HG03457 (cell line): Measurements from ENCODE around the gene C1orf159.

ENCODE experiments used
- ATAC-seq: cut with Tn5 transposase; IDR thresholded peaks from one replicate; pipeline ENCODE4 v1.9.1; 2021; ENCODE audit warnings: moderate number of reproducible peaks; ENCODE audit not compliant: unreplicated experiment

C1orf159 gene

GRCh38 chr1:1132956-1133750 lies 17.3 kb upstream of the C1orf159 start:
- ATAC-seq = no peak

GRCh38 chr1:1132042-1132950 lies 16.4 kb upstream of the C1orf159 start:
- ATAC-seq = no peak

GRCh38 chr1:1130206-1131120 lies 14.6 kb upstream of the C1orf159 start:
- ATAC-seq = no peak

- ATAC-seq = no peak
These were observed 13.5 kb upstream of the C1orf159 start for GRCh38 chr1:1129381-1129821.

GRCh38 chr1:1128454-1129139 lies 12.7 kb upstream of the C1orf159 start:
- ATAC-seq = no peak

- ATAC-seq = no peak
These were observed 11.9 kb upstream of the C1orf159 start for GRCh38 chr1:1127551-1128451.

GRCh38 chr1:1125945-1126344 lies 10.1 kb upstream of the C1orf159 start:
- ATAC-seq = no peak

- no peak for ATAC-seq
These were observed 9.1 kb upstream of the C1orf159 start for GRCh38 chr1:1124786-1125642.

- no peak for ATAC-seq
These were observed 8.6 kb upstream of the C1orf159 start for GRCh38 chr1:1124508-1124785.

GRCh38 chr1:1123581-1124507 lies 8.0 kb upstream of the C1orf159 start:
- no peak for ATAC-seq

GRCh38 chr1:1122981-1123480 lies 7.1 kb upstream of the C1orf159 start:
- no peak for ATAC-seq

GRCh38 chr1:1122078-1122811 lies 6.4 kb upstream of the C1orf159 start:
- no peak for ATAC-seq

GRCh38 chr1:1121611-1122077 lies 5.8 kb upstream of the C1orf159 start:
- ATAC-seq = no peak

GRCh38 chr1:1120866-1121591 lies 5.1 kb upstream of the C1orf159 start:
- ATAC-seq = no peak

- no peak for ATAC-seq
These were observed 4.2 kb upstream of the C1orf159 start for GRCh38 chr1:1120096-1120495.
